LoVo (cell line): ENCODE results near the gene HDAC4.

Source experiments
- DNase-seq: peaks from one replicate; pipeline ENCODE4 v3.0.0-alpha.2; 2016; ENCODE audit warnings: low spot score

Gene HDAC4

GRCh38 chr2:239326831-239327535, 73.8 kb downstream of the HDAC4 start:
- no peak for DNase-seq

- no peak for DNase-seq
These were observed 76.4 kb downstream of the HDAC4 start for GRCh38 chr2:239324456-239324855.

- peak; percentile 14 for DNase-seq
These were observed 77.4 kb downstream of the HDAC4 start for GRCh38 chr2:239323447-239323846.

GRCh38 chr2:239322416-239323086, 78.3 kb downstream of the HDAC4 start:
- DNase-seq, result peak; percentile 68

GRCh38 chr2:239321596-239322415, 79.0 kb downstream of the HDAC4 start:
- no peak for DNase-seq

GRCh38 chr2:239318790-239319661, 81.8 kb downstream of the HDAC4 start:
- DNase-seq, result peak; percentile 45

GRCh38 chr2:239318151-239318611, 82.6 kb downstream of the HDAC4 start:
- DNase-seq, result no peak

GRCh38 chr2:239316562-239317465, 84.0 kb downstream of the HDAC4 start:
- DNase-seq, result no peak

- no peak for DNase-seq
These were observed 85.5 kb downstream of the HDAC4 start for GRCh38 chr2:239315308-239315707.

- no peak for DNase-seq
These were observed 87.0 kb downstream of the HDAC4 start for GRCh38 chr2:239313776-239314175.

GRCh38 chr2:239312741-239313667, 87.8 kb downstream of the HDAC4 start:
- DNase-seq, result no peak

- no peak for DNase-seq
These were observed 88.7 kb downstream of the HDAC4 start for GRCh38 chr2:239312081-239312511.

- DNase-seq, result no peak
These were observed 89.4 kb downstream of the HDAC4 start for GRCh38 chr2:239311132-239312040.

- no peak for DNase-seq
These were observed 90.3 kb downstream of the HDAC4 start for GRCh38 chr2:239310401-239311061.

- DNase-seq, result no peak
These were observed 91.2 kb downstream of the HDAC4 start for GRCh38 chr2:239309398-239310245.

GRCh38 chr2:239308661-239309397, 92.0 kb downstream of the HDAC4 start:
- no peak for DNase-seq
